ENCODE results near the gene CFAP92.

CFAP92 gene

DNA sequence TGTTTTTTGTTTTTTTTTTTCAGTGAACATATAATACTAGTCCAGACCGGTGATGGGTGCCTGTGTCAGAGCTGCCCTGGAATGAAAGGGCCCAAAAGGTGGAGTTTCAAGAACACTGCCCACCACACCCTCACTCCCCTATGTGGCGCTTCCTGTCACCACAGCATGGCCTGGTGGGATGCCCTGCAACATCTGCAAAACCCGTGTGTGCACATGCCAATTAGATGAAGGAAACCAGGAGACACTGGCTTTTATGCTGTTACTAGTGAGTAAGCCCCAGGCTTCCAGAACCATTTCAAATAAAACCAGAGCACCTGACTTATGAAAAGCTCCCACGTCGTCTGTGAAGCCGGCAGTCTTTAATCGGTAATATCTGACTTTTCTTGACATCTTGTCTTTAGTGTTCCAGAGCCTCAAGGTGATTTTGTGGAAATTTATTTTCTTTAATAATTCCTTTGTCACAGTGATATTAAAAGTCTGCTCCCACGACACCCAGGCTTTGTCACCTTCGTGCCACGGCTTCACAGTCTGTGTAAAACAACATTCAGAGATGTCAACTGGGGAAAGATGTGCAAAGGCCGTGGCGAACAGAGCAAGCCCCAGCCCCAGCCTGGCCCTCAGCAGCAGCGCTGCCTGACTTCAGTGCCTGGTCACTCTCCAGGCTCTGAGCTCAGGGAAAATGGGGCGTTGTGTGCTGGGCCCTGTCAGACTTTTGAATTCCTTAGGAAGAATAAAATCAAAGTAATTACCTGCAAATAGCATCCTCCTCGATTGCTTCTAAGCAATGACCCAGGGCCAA, 6.4 kb downstream of the CFAP92 start:
- DNase-seq, result no peak

GRCh38 chr3:128984596-128984995, 9.3 kb downstream of the CFAP92 start:
- DNase-seq, result no peak

- DNase-seq, result no peak
Measured at GRCh38 chr3:128983293-128984069, 10.4 kb downstream of the CFAP92 start.

DNA sequence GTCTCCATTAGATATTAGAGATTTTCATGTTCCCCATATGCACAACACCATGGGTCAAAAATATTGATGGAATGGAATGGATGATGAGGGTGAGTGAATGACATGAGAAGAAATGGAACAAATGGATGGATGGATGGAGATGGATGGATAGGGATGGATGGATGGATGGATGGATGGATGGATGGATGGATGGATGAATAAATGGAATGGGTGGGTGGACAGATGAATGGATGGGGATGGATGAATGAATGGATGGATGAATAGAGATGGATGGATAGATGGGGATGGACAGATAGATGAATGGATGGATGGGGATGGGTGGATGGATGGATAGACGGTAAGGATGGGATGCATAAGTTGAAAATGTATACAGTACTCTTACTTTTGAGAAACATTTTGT, 18.6 kb downstream of the CFAP92 start:
- DNase-seq, result no peak

- no peak for DNase-seq
Measured at GRCh38 chr3:128973988-128974564, 19.8 kb downstream of the CFAP92 start.

GRCh38 chr3:128971421-128972100, 22.3 kb downstream of the CFAP92 start:
- DNase-seq, result no peak

DNA sequence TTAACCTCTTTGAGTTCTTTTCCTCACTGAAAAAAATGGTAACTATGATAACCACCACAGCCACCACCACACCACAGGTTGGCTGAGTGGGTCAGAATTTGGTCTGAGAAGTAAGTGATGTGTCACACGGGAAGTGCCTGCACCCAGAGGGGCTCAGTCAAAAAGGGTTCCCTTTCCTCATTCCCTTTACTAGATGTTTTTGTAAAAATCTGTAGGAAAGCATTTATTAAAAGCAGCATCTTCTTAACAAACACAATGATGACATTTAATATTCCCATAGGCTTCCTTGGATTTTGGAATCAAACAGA, 23.2 kb downstream of the CFAP92 start:
- no peak for DNase-seq

- DNase-seq, result peak; percentile 48 to 57
Measured at GRCh38 chr3:128969993-128970739, 23.7 kb downstream of the CFAP92 start.

DNA sequence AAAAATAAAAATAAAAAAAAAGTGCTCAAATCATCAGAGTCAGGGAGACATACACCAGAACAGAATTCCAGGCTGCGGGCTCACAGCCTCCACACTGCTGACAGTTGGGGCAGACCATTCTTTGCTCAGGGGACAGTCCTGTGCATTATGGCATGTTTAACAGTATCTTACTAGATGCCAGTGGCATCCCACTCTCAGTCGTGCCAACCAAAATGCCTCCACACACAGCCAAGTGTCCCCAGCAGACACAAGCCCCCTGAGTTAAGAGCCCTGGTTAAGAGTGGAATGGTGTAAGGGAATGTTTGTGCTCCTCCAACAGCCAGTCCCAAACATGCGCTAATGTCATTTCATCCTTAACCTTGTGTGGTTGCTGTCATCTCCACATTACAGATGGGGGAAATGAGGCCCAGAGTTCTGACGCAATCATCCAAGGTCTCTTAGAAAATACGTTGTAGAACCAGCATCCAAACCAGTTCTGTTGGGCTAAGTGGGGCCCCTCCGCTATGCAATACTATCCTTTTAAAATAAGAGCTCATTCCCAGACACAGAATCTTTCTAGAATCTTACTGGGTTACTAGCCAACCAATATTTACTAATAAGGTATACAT, 26.0 kb downstream of the CFAP92 start:
- no peak for DNase-seq

DNA sequence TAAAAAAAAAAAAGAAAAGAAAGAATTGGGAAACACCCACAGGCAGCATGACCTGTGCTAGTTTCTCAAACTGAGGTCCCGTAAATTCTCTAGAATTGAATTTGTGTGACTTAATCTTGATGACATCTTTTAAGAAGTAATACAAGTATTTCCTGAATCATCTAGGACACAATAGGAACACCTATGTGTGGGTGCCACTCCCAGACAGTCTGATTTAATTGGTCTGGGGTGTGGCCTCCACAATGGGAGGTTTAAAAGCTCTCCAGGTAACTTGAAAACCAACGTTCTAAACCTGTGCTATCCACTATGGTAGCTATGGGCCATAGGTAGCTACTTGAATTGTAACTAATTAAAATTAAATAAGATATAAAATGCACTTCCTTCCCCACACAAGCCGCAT, 28.1 kb downstream of the CFAP92 start:
- no peak for DNase-seq

DNA sequence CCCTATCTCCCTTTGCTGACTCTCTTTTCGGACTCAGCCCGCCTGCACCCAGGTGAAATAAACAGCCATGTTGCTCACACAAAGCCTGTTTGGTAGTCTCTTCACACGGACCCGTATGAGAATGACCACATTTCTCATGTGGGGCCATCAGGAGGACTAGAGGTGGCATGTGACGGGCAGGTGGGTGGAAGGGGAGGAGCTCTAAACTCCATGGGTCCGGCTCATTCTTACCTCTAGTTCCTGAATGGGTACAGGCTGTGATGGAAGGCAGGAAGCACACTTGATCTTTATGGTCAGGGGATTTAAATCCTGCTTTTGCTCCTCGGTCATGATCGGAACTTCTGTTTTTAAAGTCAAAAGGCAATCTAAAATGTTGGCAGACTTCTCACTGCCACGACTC, 28.6 kb downstream of the CFAP92 start:
- no peak for DNase-seq

- DNase-seq, result no peak
Measured at GRCh38 chr3:128956440-128956839, 37.4 kb downstream of the CFAP92 start.

GRCh38 chr3:128950223-128950938, 43.5 kb downstream of the CFAP92 start:
- no peak for DNase-seq

- no peak for DNase-seq
Measured at GRCh38 chr3:128949158-128949557, 44.7 kb downstream of the CFAP92 start.

DNA sequence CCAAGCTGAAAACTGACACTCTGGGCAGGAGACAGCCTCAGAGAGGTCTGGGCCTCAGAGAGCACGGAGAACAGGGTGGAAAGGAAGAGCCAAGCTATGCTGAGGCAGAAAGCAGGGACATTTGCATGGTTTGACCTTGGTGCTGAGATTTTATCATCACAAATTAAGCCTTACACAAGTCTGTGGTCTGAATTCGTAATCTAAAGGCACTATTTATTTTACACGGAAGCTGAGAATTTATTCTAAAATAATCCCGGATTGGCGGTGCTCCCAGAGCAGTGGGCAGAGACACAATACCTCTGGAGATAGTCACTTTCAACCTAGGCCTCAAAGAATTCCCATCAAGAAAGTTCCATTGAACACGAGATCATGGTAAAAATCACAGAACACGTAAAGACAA, 47.5 kb downstream of the CFAP92 start:
- DNase-seq, result no peak

DNA sequence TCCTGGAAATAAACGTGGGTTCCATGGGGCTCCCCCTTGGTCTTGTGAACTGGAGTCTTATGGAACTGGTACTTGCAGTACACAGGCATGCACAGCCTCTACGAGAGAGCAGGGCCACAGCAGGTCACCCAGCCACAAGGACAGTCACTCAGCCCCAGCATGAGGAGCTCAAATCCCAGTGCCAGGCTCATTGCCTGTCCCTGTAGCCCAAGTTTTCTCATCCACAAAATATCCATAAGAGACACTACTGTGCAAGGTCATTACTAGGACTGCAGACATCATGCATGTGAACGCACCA, 48.0 kb downstream of the CFAP92 start:
- no peak for DNase-seq

- DNase-seq, result no peak
Measured at GRCh38 chr3:128945041-128945877, 48.6 kb downstream of the CFAP92 start.

GRCh38 chr3:128942161-128942952, 51.5 kb downstream of the CFAP92 start:
- DNase-seq, result no peak

DNA sequence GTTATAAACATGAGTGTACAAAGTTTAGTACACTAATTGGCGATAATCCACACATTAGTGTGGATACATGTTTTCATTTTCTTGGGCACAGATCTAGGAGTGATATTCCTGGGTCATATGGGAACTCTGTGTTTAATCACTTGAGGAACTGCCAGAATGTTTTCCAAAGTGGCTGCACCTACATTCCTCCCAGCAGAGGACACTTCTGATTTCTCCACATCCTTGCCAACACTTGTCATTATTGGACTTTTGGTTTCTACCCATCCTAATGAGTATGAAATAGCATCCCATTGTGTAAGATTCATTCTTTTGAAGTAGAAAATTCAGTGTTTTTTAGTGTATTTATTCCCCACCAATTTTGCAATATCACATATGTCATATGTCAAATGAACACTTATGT, 53.6 kb downstream of the CFAP92 start:
- DNase-seq, result no peak

- no peak for DNase-seq
Measured at GRCh38 chr3:128936341-128936740, 57.5 kb downstream of the CFAP92 start.

Data from stimulated activated CD4-positive, alpha-beta T cell treated with anti-CD3 and anti-CD28 coated beads, Interleukin-4, amount 100 ng/mL, for 4 hours (primary cell).